GM11168 (cell line): ENCODE data around the gene DLL1.
"Not testable (repeated sequence)": the region's sequence is repeated elsewhere in the genome, so short reads cannot be mapped to it uniquely, and the experiment has no call there.

Source experiments
- in situ Hi-C: fragments of 300-500 bp; cut with MboI; formaldehyde crosslinking; loops from one replicate; pipeline ENCODE4 v1.12.0; 2022; ENCODE audit warnings: low sequenced_read_pairs; ENCODE audit not compliant: unreplicated experiment

Gene DLL1

GRCh38 chr6:170290296-170291128 lies at the start of gene DLL1:
Gene DLL1 (minus strand): TSS chr6:170291078. CDS start chr6:170290139, 939 bp downstream.
- in situ Hi-C loops, result no loop called here

GRCh38 chr6:170335199-170335598 lies 44.3 kb upstream of the DLL1 start:
- in situ Hi-C loops, result not testable (repeated sequence)

- in situ Hi-C loops, result no loop called here
Observed at GRCh38 chr6:170329321-170329720, 38.4 kb upstream of the DLL1 start.

- in situ Hi-C loops, result no loop called here
Observed at GRCh38 chr6:170317718-170318117, 26.8 kb upstream of the DLL1 start.

GRCh38 chr6:170317076-170317475 lies 26.2 kb upstream of the DLL1 start:
- in situ Hi-C loops, result no loop called here

GRCh38 chr6:170316071-170316470 lies 25.2 kb upstream of the DLL1 start:
- in situ Hi-C loops, result no loop called here

GRCh38 chr6:170314983-170315382 lies 24.1 kb upstream of the DLL1 start:
- in situ Hi-C loops, result no loop called here

- in situ Hi-C loops, result no loop called here
Observed at GRCh38 chr6:170313716-170314295, 22.9 kb upstream of the DLL1 start.

- in situ Hi-C loops, result no loop called here
Observed at GRCh38 chr6:170312876-170313275, 22.0 kb upstream of the DLL1 start.

GRCh38 chr6:170311696-170312095 lies 20.8 kb upstream of the DLL1 start:
- in situ Hi-C loops, result no loop called here

- in situ Hi-C loops, result no loop called here
Observed at GRCh38 chr6:170308761-170309160, 17.9 kb upstream of the DLL1 start.

- in situ Hi-C loops, result no loop called here
Observed at GRCh38 chr6:170307080-170307545, 16.2 kb upstream of the DLL1 start.

- in situ Hi-C loops, result no loop called here
Observed at GRCh38 chr6:170306324-170307079, 15.6 kb upstream of the DLL1 start, which contains the start of gene FAM120B. Gene FAM120B (plus strand): TSS chr6:170306758. CDS start chr6:170317391, 10,633 bp downstream.

- in situ Hi-C loops, result no loop called here
Observed at GRCh38 chr6:170305805-170306323, 15.0 kb upstream of the DLL1 start.

GRCh38 chr6:170301184-170301583 lies 10.3 kb upstream of the DLL1 start:
- in situ Hi-C loops, result no loop called here

GRCh38 chr6:170298688-170299087 lies 7.8 kb upstream of the DLL1 start:
- in situ Hi-C loops, result no loop called here

- in situ Hi-C loops, result no loop called here
Observed at GRCh38 chr6:170297576-170298330, 6.9 kb upstream of the DLL1 start.

- in situ Hi-C loops, result no loop called here
Observed at GRCh38 chr6:170296746-170297575, 6.1 kb upstream of the DLL1 start.

- in situ Hi-C loops, result no loop called here
Observed at GRCh38 chr6:170296423-170296745, 5.5 kb upstream of the DLL1 start.
